Psoas muscle (tissue), 8 donors: Measurements from ENCODE around the gene CD44. TPM values are rescaled to one million over a fixed set of nuclear protein-coding genes. Genes with fewer than 3 reads are reported as not detected.

Experiments
- ATAC-seq, 4 donors: fragments of 200-7000 bp; cut with Tn5 transposase; one replicate each; pipeline ENCODE4 v1.9.1; 2020; ENCODE audit warnings: moderate library complexity in 3 of 4, mild to moderate bottlenecking in 2 of 4
- DNase-seq, 2 donors: peaks; one replicate each; pipeline ENCODE4 v3.0.0-alpha.2; 2020
- H3K27ac ChIP-seq: fragments of 200-600 bp; one replicate; pipeline ENCODE4 v1.8.0; 2022
- H3K27me3 ChIP-seq, 3 donors: fragments of 200-600 bp in 1 of 3; one replicate each; pipeline versions ENCODE4 v1.6.1 to v1.8.0; 2013 to 2022; ENCODE audit warnings: low read length in 2 of 3, mild to moderate bottlenecking in 2 of 3, moderate library complexity in 1 of 3; ENCODE audit not compliant: insufficient read depth in 3 of 3
- H3K36me3 ChIP-seq, 2 donors: fragments of 200-600 bp in 1 of 2; one replicate each; pipeline versions ENCODE4 v1.6.1 to v1.8.0; 2013 to 2022; ENCODE audit warnings: low read depth in 1 of 2, mild to moderate bottlenecking in 1 of 2, moderate library complexity in 1 of 2; ENCODE audit not compliant: insufficient read depth in 1 of 2
- H3K4me1 ChIP-seq: fragments of 200-600 bp; one replicate; pipeline ENCODE4 v1.8.0; 2022
- H3K4me3 ChIP-seq: fragments of 200-600 bp; one replicate; pipeline ENCODE4 v1.8.0; 2022; ENCODE audit warnings: mild to moderate bottlenecking
- H3K9me3 ChIP-seq: fragments of 200-600 bp; one replicate; pipeline ENCODE4 v1.8.0; 2022
- WGBS, 3 donors: extraction: QIAGEN DNeasy Blood & Tissue Kit; methylation state at CpG; one replicate each; pipeline versions ENCODE4 v1.1.6 to v1.1.7; 2013; 5-methylcytosine and 5-hydroxymethylcytosine counted together
- intact Hi-C, 2 donors: fragments of 100-400 bp; cut with DNase I; formaldehyde crosslinking; loops; one replicate each; pipeline versions ENCODE4 v1.11.0 to v1.14.2; 2022
- polyA plus RNA-seq, 3 donors: library from polyadenylated mRNA; stranded (reverse); fragments of 200-250 nt; gene quantifications; one replicate each; pipeline ENCODE4 v1.2.3, GENCODE V29; 2013
- total RNA-seq, 4 donors: library from RNA; stranded (reverse); fragmentation: NEBNext Ultra II Directional in 2 of 4; extraction: Animal tissue kit (Norgen Biotek cat#: 25700) in 2 of 4; gene quantifications; one replicate each; pipeline versions ENCODE4 v1.2.1 to v1.2.4, GENCODE V29; 2021 to 2023
- TF ChIP-seq, protein P1 (sequence below): fragments of 200-600 bp; IDR thresholded peaks from one replicate; pipeline ENCODE4 v1.8.0; 2022; ENCODE audit warnings: antibody characterized with exemption
- donor health status: healthy with polysubstance abuse.
- donor health status: DM: no; HTN: no; CAD: no; lungs with moderate emphysema.
- donor health status: Bipolar disorder and iron deficiency.
- donor health status: healthy.
- donor health status: DM: yes; HTN: yes; CAD: no.
- donor health status: DM: no; HTN: no; CAD: no.
- donor health status: DM: no; HTN: no; CAD: no.
- donor health status: DM: yes; HTN: yes; CAD: no.

Gene CD44
- total and polyA plus RNA-seq, 7 donors: 3.4 to 35.4 (median 23.2) TPM

DNA sequence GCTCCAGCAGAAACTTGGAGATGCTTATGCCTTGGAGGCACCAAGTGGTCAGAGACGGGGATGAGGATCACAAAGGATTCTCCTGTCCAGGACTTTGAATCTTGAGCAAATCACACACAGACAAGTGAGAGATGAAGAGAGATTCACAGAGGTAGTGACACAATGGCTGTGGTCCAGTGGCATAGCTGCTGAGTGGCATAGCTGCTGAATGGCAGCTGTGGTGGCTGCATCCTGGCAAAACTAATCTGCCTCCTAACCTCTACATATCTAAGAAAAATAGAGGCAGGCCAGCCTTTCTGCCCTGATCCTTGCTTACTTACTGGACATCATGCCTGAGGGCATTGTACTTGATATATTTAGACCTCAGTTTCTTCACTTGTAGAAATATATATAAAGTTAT, 102.6 kb downstream of the CD44 start:
- no peak overlapping the region for H3K27ac ChIP-seq
- no peak overlapping the region for H3K4me3 ChIP-seq
- no peak for ATAC-seq
- no peaks in the 10 kb centered on the region for H3K4me1 ChIP-seq
- intact Hi-C loops: loop anchor here in 1 of 2 donors (5.0 kb wide), 1 partner anchor 244 kb away; no protein-coding TSS in a partner anchor
- no peak for DNase-seq
- WGBS, 3 donors: 82 to 91% (median 86%) methylated on average over 1 of the region's 1 CpG
- H3K27me3 ChIP-seq: no peaks in the 10 kb centered on the region
- TF ChIP-seq, protein P1, sequence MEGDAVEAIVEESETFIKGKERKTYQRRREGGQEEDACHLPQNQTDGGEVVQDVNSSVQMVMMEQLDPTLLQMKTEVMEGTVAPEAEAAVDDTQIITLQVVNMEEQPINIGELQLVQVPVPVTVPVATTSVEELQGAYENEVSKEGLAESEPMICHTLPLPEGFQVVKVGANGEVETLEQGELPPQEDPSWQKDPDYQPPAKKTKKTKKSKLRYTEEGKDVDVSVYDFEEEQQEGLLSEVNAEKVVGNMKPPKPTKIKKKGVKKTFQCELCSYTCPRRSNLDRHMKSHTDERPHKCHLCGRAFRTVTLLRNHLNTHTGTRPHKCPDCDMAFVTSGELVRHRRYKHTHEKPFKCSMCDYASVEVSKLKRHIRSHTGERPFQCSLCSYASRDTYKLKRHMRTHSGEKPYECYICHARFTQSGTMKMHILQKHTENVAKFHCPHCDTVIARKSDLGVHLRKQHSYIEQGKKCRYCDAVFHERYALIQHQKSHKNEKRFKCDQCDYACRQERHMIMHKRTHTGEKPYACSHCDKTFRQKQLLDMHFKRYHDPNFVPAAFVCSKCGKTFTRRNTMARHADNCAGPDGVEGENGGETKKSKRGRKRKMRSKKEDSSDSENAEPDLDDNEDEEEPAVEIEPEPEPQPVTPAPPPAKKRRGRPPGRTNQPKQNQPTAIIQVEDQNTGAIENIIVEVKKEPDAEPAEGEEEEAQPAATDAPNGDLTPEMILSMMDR: no peak
- H3K36me3 ChIP-seq: no peaks in the 10 kb centered on the region
- H3K9me3 ChIP-seq: no peaks in the 10 kb centered on the region

DNA sequence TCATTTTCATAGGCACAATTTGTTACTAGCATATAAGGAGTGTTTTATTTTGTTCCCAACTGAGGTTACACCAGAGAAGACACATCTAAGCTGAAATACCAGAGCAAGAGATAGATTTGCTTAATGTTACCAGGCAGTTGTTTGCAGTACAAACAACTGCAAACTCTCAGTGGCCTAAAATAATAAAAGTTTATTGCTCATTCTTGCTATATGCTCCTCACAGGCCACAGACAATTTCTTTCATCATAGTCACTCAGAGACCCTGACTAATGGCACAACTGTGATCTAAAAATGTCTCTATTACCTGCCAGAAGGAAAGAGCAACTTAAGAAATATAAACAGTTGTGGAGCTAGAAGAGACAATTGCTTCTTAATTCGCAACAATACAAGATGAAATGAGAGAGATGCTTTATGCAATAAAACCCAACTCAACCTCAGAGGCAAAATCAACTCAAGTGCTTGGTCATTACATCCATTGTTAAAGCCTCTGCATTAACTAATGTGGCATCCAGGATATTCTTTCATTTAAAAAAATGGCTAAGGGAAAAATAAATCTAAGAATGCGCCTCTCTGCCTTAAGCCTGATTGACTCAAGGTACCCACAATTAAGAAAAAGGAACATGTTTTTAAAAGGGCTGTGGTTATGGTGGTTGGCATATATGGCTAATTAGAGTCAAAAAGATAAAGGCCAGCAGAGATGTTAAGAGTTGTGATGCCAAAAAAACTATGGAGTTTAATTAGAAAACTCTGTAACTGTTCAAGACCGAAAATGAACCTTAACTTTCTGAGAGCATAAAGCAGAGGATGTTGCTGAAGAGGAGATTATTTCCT, 103.7 kb downstream of the CD44 start:
- H3K36me3 ChIP-seq: no peaks in the 10 kb centered on the region
- no peaks in the 10 kb centered on the region for H3K9me3 ChIP-seq
- no peaks in the 10 kb centered on the region for H3K27me3 ChIP-seq
- intact Hi-C loops: loop anchor here in 1 of 2 donors (5.0 kb wide), 1 partner anchor 245 kb away; no protein-coding TSS in a partner anchor
- DNase-seq (no peak), ATAC-seq (no peak)
- no peak overlapping the region for H3K27ac ChIP-seq
- H3K4me3 ChIP-seq: no peak overlapping the region
- no peaks in the 10 kb centered on the region for H3K4me1 ChIP-seq
- 95 to 99% (median 96%) methylated on average over 3 of the region's 3 CpGs for WGBS, 3 donors
- TF ChIP-seq, protein P1: no peak

DNA sequence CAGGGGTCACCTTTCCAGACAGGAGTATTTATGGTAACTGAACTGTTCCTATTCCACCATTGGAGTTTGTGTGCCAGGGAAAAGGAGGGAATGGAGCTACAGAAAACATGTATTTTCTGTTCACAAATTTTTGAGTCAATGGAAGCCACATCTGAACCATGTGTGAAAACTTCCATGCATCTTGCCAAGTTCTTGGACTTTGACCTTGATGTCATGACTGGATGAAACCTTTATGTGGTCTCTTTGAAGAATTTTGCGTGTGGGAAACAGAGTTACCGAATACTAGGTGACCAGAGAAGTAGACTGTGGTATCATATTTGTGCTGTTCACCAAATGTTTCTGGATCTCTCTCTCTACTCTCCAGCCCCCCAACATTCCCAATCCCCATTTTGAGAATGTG, 104.8 kb downstream of the CD44 start:
- Histone ChIP-seq H3K36me3 (no peaks in the 10 kb centered on the region), H3K4me3 (no peak overlapping the region), H3K27me3 (no peaks in the 10 kb centered on the region), H3K27ac (no peak overlapping the region), H3K4me1 (no peaks in the 10 kb centered on the region), H3K9me3 (no peaks in the 10 kb centered on the region)
- WGBS, 3 donors: 93 to 100% (median 96%) methylated on average over 2 of the region's 2 CpGs
- ATAC-seq: no peak
- DNase-seq: no peak
- TF ChIP-seq, protein P1: no peak
- intact Hi-C loops: loop anchor here in 1 of 2 donors (5.0 kb wide), 1 partner anchor 246 kb away; no protein-coding TSS in a partner anchor

DNA sequence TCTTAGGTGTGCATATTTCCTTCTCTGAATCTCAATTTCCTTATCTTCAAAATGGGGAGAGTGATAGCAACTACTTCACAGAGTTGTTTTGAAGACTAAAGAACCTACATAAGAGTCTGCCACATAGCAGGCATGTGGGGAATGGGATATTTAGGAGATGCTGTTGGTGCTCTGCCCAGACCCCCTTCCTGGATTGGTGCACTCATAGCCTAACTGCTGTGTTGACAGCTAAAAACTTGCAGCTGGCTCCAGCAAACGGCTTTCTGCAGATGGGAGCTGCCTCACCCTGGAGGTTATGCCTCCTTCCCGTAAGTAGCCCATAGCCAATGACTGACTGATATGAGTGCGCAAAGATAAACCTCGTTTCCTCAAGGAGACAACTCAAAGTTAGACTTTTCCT, 106.1 kb downstream of the CD44 start:
- H3K4me3 ChIP-seq: no peak overlapping the region
- 82 to 85% (median 83%) methylated on average over 4 of the region's 4 CpGs for WGBS, 3 donors
- no peak overlapping the region for H3K27ac ChIP-seq
- intact Hi-C loops: no loop called here
- H3K27me3 ChIP-seq: no peaks in the 10 kb centered on the region
- H3K9me3 ChIP-seq: no peaks in the 10 kb centered on the region
- ATAC-seq: no peak
- no peaks in the 10 kb centered on the region for H3K36me3 ChIP-seq
- DNase-seq: no peak
- H3K4me1 ChIP-seq: no peaks in the 10 kb centered on the region
- TF ChIP-seq, protein P1: no peak
